Lower leg skin (tissue), 3 donors: Measurements from ENCODE around the gene ADAM29.

ENCODE experiments used
- POLR2A ChIP-seq, 2 donors: fragments of 450-650 bp; IDR thresholded peaks; one replicate each; pipeline ENCODE4 v1.6.1; 2016 to 2017; ENCODE audit warnings: antibody characterized with exemption in 2 of 2, mild to moderate bottlenecking in 1 of 2, moderate library complexity in 1 of 2
- TF ChIP-seq, protein P1 (sequence below), 3 donors: fragments of 450-650 bp; IDR thresholded peaks; one replicate each; pipeline ENCODE4 v1.5.1; 2016; ENCODE audit warnings: antibody characterized with exemption in 3 of 3, mild to moderate bottlenecking in 3 of 3, moderate library complexity in 2 of 3

GRCh38 chr4:174929346-174929745 lies 11.2 kb downstream of the ADAM29 start:
- TF ChIP-seq POLR2A (IDR thresholded peaks at IDR 0.05) = no peak
- TF ChIP-seq, protein P1, sequence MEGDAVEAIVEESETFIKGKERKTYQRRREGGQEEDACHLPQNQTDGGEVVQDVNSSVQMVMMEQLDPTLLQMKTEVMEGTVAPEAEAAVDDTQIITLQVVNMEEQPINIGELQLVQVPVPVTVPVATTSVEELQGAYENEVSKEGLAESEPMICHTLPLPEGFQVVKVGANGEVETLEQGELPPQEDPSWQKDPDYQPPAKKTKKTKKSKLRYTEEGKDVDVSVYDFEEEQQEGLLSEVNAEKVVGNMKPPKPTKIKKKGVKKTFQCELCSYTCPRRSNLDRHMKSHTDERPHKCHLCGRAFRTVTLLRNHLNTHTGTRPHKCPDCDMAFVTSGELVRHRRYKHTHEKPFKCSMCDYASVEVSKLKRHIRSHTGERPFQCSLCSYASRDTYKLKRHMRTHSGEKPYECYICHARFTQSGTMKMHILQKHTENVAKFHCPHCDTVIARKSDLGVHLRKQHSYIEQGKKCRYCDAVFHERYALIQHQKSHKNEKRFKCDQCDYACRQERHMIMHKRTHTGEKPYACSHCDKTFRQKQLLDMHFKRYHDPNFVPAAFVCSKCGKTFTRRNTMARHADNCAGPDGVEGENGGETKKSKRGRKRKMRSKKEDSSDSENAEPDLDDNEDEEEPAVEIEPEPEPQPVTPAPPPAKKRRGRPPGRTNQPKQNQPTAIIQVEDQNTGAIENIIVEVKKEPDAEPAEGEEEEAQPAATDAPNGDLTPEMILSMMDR (IDR thresholded peaks at IDR 0.05) = no peak
